ENCODE results near the gene CCL5.

CCL5 gene

GRCh38 chr17:35879773-35880654 is at the start of gene CCL5:
Gene CCL5, minus strand, starts transcription at chr17:35880360.
- Mint-ChIP-seq H3K27me3 (no peaks in the 10 kb centered on the region), H3K27ac (peak within 1 kb of the TSS; percentile 2), H3K36me3 (no peaks in the 10 kb centered on the region), H3K4me1 (peaks cover 16% of the 10 kb centered on the region), H3K9me3 (no peaks in the 10 kb centered on the region), H3K4me3 (peak within 1 kb of the TSS; percentile 28)

- Mint-ChIP-seq H3K4me1 (peaks cover 15% of the 10 kb centered on the region), H3K36me3 (no peaks in the 10 kb centered on the region), H3K27me3 (no peaks in the 10 kb centered on the region), H3K27ac (no peak overlapping the region), H3K9me3 (no peaks in the 10 kb centered on the region), H3K4me3 (no peak overlapping the region)
Measured at GRCh38 chr17:35927714-35928113, 47.6 kb upstream of the CCL5 start.

GRCh38 chr17:35923609-35924114 is 43.5 kb upstream of the CCL5 start:
- peaks cover 4% of the 10 kb centered on the region for H3K4me1 Mint-ChIP-seq
- H3K27me3 Mint-ChIP-seq, result no peaks in the 10 kb centered on the region
- no peak overlapping the region for H3K27ac Mint-ChIP-seq
- no peaks in the 10 kb centered on the region for H3K36me3 Mint-ChIP-seq
- no peaks in the 10 kb centered on the region for H3K9me3 Mint-ChIP-seq
- H3K4me3 Mint-ChIP-seq, result no peak overlapping the region

GRCh38 chr17:35920229-35920628 is 40.1 kb upstream of the CCL5 start:
- Mint-ChIP-seq H3K9me3 (no peaks in the 10 kb centered on the region), H3K4me3 (no peak overlapping the region), H3K36me3 (no peaks in the 10 kb centered on the region), H3K4me1 (peaks cover 4% of the 10 kb centered on the region), H3K27me3 (no peaks in the 10 kb centered on the region), H3K27ac (no peak overlapping the region)

- Mint-ChIP-seq H3K4me1 (peaks cover 4% of the 10 kb centered on the region), H3K27ac (no peak overlapping the region), H3K4me3 (no peak overlapping the region), H3K9me3 (no peaks in the 10 kb centered on the region), H3K36me3 (no peaks in the 10 kb centered on the region), H3K27me3 (no peaks in the 10 kb centered on the region)
Measured at GRCh38 chr17:35918665-35919064, 38.5 kb upstream of the CCL5 start.

- no peak overlapping the region for H3K4me3 Mint-ChIP-seq
- H3K27me3 Mint-ChIP-seq, result no peaks in the 10 kb centered on the region
- no peak overlapping the region for H3K27ac Mint-ChIP-seq
- no peaks in the 10 kb centered on the region for H3K9me3 Mint-ChIP-seq
- peaks cover 4% of the 10 kb centered on the region for H3K4me1 Mint-ChIP-seq
- no peaks in the 10 kb centered on the region for H3K36me3 Mint-ChIP-seq
Measured at GRCh38 chr17:35917519-35918213, 37.5 kb upstream of the CCL5 start.

GRCh38 chr17:35915153-35915964 is 35.2 kb upstream of the CCL5 start:
- Mint-ChIP-seq H3K27me3 (no peaks in the 10 kb centered on the region), H3K4me3 (no peak overlapping the region), H3K9me3 (no peaks in the 10 kb centered on the region), H3K36me3 (no peaks in the 10 kb centered on the region), H3K27ac (no peak overlapping the region), H3K4me1 (peaks cover 4% of the 10 kb centered on the region)

- Mint-ChIP-seq H3K4me1 (no peaks in the 10 kb centered on the region), H3K27me3 (no peaks in the 10 kb centered on the region), H3K36me3 (no peaks in the 10 kb centered on the region), H3K9me3 (no peaks in the 10 kb centered on the region), H3K27ac (no peak overlapping the region), H3K4me3 (no peak overlapping the region)
Measured at GRCh38 chr17:35914354-35914753, 34.2 kb upstream of the CCL5 start.

- no peaks in the 10 kb centered on the region for H3K27me3 Mint-ChIP-seq
- H3K4me3 Mint-ChIP-seq, result no peak overlapping the region
- H3K36me3 Mint-ChIP-seq, result no peaks in the 10 kb centered on the region
- no peaks in the 10 kb centered on the region for H3K4me1 Mint-ChIP-seq
- no peak overlapping the region for H3K27ac Mint-ChIP-seq
- no peaks in the 10 kb centered on the region for H3K9me3 Mint-ChIP-seq
Measured at GRCh38 chr17:35913609-35914008, 33.4 kb upstream of the CCL5 start.

- Mint-ChIP-seq H3K4me3 (no peak overlapping the region), H3K36me3 (no peaks in the 10 kb centered on the region), H3K4me1 (no peaks in the 10 kb centered on the region), H3K27ac (no peak overlapping the region), H3K27me3 (no peaks in the 10 kb centered on the region), H3K9me3 (no peaks in the 10 kb centered on the region)
Measured at GRCh38 chr17:35912942-35913341, 32.8 kb upstream of the CCL5 start.

GRCh38 chr17:35912339-35912912 is 32.3 kb upstream of the CCL5 start:
- Mint-ChIP-seq H3K4me3 (no peak overlapping the region), H3K4me1 (no peaks in the 10 kb centered on the region), H3K36me3 (no peaks in the 10 kb centered on the region), H3K9me3 (no peaks in the 10 kb centered on the region), H3K27me3 (no peaks in the 10 kb centered on the region), H3K27ac (no peak overlapping the region)

- no peaks in the 10 kb centered on the region for H3K27me3 Mint-ChIP-seq
Measured at GRCh38 chr17:35909408-35909807, 29.2 kb upstream of the CCL5 start.

GRCh38 chr17:35907691-35908090 is 27.5 kb upstream of the CCL5 start:
- Mint-ChIP-seq H3K4me3 (no peak overlapping the region), H3K36me3 (no peaks in the 10 kb centered on the region), H3K9me3 (no peaks in the 10 kb centered on the region), H3K4me1 (no peaks in the 10 kb centered on the region), H3K27me3 (no peaks in the 10 kb centered on the region), H3K27ac (no peak overlapping the region)

More at GRCh38 chr17:35909408-35909807, 29.2 kb upstream of the CCL5 start:
- Mint-ChIP-seq H3K4me3 (no peak overlapping the region), H3K9me3 (no peaks in the 10 kb centered on the region), H3K36me3 (no peaks in the 10 kb centered on the region), H3K4me1 (no peaks in the 10 kb centered on the region), H3K27ac (no peak overlapping the region)

GRCh38 chr17:35906926-35907637 is 26.9 kb upstream of the CCL5 start:
- Mint-ChIP-seq H3K27me3 (no peaks in the 10 kb centered on the region), H3K4me3 (no peak overlapping the region), H3K9me3 (no peaks in the 10 kb centered on the region), H3K4me1 (no peaks in the 10 kb centered on the region), H3K27ac (no peak overlapping the region), H3K36me3 (no peaks in the 10 kb centered on the region)
